ENCODE results near the gene CIDEB. TPM values are rescaled to one million over a fixed set of nuclear protein-coding genes. Genes with fewer than 3 reads are reported as not detected.

Gene CIDEB
- total RNA-seq, 1 donor from 2014 or later: 16.4 TPM

DNA sequence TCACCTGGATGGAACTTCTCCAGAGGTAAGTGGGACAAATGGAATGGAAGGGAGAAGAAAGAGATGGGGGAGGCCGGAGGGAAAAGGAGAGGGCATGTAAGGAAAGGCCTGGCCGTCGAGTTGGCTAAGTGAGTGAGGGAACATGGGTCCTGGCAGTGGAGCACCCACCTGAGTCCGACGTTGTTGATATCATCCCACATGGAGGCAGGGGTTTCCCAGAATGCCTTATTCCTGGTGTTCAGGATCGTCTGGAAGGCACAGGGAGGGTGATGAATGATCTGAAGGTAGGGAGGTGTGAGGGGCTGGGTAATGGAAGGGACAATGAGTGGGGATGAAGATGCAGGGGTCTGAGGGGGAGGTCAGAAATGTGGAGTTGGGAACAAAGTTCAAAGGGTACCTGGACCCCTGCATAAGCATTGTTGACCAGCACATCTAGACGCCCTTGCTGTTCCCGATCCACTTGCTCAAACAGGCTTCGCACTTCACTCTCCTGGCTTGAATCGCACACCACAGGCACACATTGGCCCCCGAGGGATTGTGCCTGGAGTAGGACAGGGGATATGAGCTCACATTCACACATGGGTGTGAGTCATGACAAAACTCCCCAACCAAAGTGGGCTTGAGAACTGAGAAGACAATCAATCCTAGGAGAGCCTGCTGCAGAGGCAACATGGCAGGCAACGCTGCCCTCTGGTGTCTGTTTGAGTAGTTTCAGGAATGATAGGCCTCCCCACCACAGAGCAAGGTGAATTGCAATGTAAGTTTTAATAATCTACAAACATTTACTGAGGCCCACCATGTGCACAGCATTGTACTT lies 11.2 kb downstream of the CIDEB start:
- ATAC-seq (peak; percentile 75 to 81), DNase-seq (peak; percentile 72)
- Histone ChIP-seq H3K36me3 (peaks cover 57% of the 10 kb centered on the region), H3K4me3 (no peak overlapping the region), H3K9me3 (no peaks in the 10 kb centered on the region), H3K27ac (peak overlapping the region; percentile 38), H3K4me1 (peaks cover 31% of the 10 kb centered on the region), H3K27me3 (ENCODE audit: low read depth) (no peaks in the 10 kb centered on the region)
- TF ChIP-seq, protein P1, sequence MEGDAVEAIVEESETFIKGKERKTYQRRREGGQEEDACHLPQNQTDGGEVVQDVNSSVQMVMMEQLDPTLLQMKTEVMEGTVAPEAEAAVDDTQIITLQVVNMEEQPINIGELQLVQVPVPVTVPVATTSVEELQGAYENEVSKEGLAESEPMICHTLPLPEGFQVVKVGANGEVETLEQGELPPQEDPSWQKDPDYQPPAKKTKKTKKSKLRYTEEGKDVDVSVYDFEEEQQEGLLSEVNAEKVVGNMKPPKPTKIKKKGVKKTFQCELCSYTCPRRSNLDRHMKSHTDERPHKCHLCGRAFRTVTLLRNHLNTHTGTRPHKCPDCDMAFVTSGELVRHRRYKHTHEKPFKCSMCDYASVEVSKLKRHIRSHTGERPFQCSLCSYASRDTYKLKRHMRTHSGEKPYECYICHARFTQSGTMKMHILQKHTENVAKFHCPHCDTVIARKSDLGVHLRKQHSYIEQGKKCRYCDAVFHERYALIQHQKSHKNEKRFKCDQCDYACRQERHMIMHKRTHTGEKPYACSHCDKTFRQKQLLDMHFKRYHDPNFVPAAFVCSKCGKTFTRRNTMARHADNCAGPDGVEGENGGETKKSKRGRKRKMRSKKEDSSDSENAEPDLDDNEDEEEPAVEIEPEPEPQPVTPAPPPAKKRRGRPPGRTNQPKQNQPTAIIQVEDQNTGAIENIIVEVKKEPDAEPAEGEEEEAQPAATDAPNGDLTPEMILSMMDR (IDR thresholded peaks at IDR 0.05): peak; percentile 81
- intact Hi-C loops (cut with DNase I): loop anchor here (10.0 kb wide), 1 partner anchor 52 kb away; the partner anchor contains the start of gene TINF2

DNA sequence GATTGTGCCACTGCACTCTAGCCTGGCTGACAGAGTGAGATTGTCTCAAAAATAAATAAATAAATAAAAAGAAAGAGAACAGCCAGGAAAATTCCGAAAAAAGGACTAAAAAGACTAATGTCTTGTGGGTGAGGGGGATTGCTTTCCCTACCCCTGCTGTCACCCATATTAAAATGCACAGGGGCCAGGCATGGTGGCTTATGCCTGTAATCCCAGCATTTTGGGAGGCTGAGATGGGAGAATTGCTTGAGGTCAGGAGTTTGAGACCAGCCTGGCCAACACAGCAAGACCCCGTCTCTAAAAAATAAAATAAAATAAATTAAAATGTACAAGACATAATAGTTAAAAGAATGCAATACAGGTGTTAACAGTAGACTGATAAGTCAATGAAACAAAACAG lies 14.3 kb downstream of the CIDEB start:
- H3K36me3 ChIP-seq: peaks cover 77% of the 10 kb centered on the region
- H3K4me1 ChIP-seq: peaks cover 13% of the 10 kb centered on the region
- intact Hi-C loops (cut with DNase I): loop anchor here (10.0 kb wide), 1 partner anchor 49 kb away; the partner anchor contains the start of gene TINF2
- TF ChIP-seq, protein P1 (IDR thresholded peaks at IDR 0.05): no peak
- DNase-seq: no peak
- H3K9me3 ChIP-seq: no peaks in the 10 kb centered on the region
- no peak for ATAC-seq
- no peak overlapping the region for H3K4me3 ChIP-seq
- H3K27ac ChIP-seq: no peak overlapping the region
- no peaks in the 10 kb centered on the region for H3K27me3 ChIP-seq (ENCODE audit: low read depth)

DNA sequence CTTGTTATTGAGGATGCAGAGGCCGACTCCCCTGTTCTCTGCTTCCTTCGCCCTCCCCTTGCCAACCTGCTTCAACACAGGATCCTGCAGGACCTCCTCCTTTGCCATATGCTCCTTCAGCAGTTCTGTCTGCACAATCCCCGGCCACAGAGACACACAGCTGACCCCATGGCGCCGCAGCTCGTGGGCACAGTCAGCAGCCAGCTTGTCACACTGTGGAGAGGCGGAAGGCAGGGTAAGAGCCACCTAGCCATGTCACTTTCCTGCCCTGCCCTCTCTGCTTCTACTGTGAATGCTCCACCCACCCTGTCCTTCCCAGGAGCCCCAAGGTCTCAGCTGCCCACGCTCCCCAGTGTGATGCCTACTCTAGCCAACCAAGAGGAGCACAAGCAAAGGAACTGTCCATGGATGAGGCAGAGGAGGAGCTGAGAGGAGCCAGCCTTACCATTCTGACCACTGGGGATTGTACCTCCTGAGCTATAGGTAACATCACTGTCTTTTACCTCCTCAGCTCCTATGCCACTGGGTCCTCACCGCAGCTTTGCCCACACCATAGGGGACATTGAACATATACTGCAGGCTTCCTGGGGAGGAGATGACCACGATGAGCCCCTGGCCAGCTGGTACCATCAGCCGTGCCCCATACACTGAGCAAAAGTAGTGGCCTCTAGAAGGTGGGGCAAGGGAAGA lies 15.5 kb downstream of the CIDEB start:
- Histone ChIP-seq H3K36me3 (peaks cover 77% of the 10 kb centered on the region), H3K4me1 (peaks cover 9% of the 10 kb centered on the region), H3K27me3 (ENCODE audit: low read depth) (no peaks in the 10 kb centered on the region), H3K9me3 (no peaks in the 10 kb centered on the region), H3K27ac (no peak overlapping the region), H3K4me3 (no peak overlapping the region)
- no peak for DNase-seq
- TF ChIP-seq, protein P1 (IDR thresholded peaks at IDR 0.05): no peak
- no peak for ATAC-seq
- intact Hi-C loops (cut with DNase I): loop anchor here (10.0 kb wide), 1 partner anchor 47 kb away; the partner anchor contains the start of gene TINF2

DNA sequence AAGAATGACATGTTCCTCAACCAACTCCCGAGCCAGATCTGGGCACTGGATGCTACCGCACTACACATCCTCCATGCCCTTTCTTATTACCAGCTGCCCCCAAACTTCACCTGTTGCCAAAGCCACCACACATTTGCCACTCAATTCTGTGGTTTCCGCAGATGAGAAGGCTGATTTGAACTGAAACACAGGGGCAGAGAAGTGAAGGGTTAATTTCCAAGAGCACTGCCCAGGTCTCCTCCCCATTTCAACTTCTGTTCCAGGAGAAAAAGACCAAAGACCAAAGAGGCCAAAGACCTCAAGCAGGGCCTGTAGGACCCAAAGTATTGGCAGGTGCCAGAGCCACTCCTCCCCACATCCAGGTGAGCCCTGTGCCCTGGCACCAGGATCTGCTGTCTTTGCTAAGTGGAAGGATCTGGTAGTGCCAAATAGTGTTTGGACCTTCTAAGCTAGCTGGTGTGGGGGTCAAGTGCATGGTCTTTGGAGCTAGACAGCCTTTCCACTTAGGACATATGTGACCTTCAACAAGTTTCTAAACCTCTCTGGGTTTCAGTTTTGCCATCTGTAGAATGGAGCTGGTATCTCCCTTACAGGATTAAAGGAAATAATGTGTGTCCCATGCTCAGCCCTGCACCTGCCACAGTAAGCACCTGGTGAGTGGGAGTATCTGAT lies 16.2 kb downstream of the CIDEB start:
- Histone ChIP-seq H3K9me3 (no peaks in the 10 kb centered on the region), H3K4me1 (peaks cover 2% of the 10 kb centered on the region), H3K36me3 (peaks cover 75% of the 10 kb centered on the region), H3K27ac (no peak overlapping the region), H3K4me3 (no peak overlapping the region), H3K27me3 (ENCODE audit: low read depth) (no peaks in the 10 kb centered on the region)
- intact Hi-C loops (cut with DNase I): loop anchor here (10.0 kb wide), 1 partner anchor 47 kb away; the partner anchor contains the start of gene TINF2
- DNase-seq (no peak), ATAC-seq (no peak)
- TF ChIP-seq, protein P1 (IDR thresholded peaks at IDR 0.05): no peak

DNA sequence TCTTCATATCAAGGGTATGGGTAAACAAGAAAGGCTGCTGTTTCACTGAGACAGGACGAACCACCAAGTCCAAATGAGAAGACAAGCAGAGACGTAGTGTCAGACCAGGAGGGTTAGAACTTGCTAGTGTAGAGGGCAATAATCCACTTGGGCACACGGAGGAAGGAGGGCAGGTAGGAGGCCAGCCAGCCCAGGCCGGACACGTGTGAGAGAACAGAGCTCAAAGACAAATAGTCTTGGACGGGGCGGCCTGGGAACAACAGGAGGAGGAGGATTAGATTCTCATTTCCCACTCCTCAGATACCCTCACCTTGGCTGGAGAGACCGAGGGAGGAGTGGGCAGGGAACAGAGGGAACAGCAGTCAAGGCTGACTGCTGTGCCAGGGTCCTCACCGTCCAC lies 17.0 kb downstream of the CIDEB start:
- Histone ChIP-seq H3K4me1 (no peaks in the 10 kb centered on the region), H3K27me3 (ENCODE audit: low read depth) (no peaks in the 10 kb centered on the region), H3K4me3 (no peak overlapping the region), H3K9me3 (no peaks in the 10 kb centered on the region), H3K36me3 (peaks cover 66% of the 10 kb centered on the region), H3K27ac (no peak overlapping the region)
- TF ChIP-seq, protein P1 (IDR thresholded peaks at IDR 0.05): no peak
- intact Hi-C loops (cut with DNase I): loop anchor here (10.0 kb wide), 1 partner anchor 46 kb away; the partner anchor contains the start of gene TINF2
- DNase-seq (no peak), ATAC-seq (no peak)
